ENCODE results near the gene KLHDC1.
"Not testable (repeated sequence)": the region's sequence is repeated elsewhere in the genome, so short reads cannot be mapped to it uniquely, and the experiment has no call there.

The KLHDC1 gene

DNA sequence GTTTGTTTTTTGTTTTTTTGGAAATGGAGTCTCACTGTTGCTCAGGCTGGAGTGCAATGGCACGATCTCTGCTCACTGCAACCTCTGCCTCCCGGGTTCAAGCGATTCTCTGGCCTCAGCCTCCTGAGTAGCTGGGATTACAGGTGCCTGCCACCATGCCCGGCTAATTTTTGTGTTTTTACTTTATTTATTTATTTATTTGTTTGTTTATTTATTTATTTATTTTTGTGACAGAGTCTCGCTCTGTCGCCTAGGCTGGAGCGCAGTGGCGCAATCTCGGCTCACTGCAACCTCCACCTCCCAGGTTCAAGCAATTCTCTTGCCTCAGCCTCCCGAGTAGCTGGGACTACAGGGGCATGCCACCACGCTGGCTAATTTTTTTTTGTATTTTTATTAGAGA lies 18.1 kb downstream of the KLHDC1 start (continued):
- TF ChIP-seq ZNF140 (tag by site-specific recombination; IDR thresholded peaks at IDR 0.05) = peak; percentile 50; the same call in 1 of the 2 replicates
- 0 out of 2 replicates have a peak, but pooled peaks have one; percentile 16 for TF ChIP-seq ZNF555 (tag by site-specific recombination; conservative IDR thresholded peaks at IDR 0.05)
- peak; percentile 69 for TF ChIP-seq ZNF266 (tag by site-specific recombination; IDR thresholded peaks at IDR 0.05; ENCODE audit: low read depth)

DNA sequence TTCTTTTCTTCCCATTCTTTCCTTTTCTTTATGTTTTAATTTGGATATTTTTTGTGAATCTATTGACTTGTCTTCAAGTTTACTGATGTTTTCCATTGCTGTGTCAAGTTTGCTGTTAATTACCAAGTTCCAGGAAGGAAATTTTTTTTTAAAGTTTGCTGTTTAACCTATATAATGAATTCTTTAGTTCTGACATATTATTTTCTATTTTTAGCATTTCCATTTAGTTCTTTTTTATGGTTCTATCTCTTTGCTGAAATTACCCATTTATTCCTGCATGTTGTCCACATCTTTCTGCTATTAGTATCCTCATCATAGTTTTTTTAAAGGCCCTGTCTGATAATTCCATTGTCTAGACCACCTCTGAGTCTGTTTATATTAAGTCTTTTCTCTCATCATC lies 27.8 kb downstream of the KLHDC1 start:
- ChIA-PET POLR2A (no interaction called here), CTCF (no interaction called here)
- Histone ChIP-seq H3K4me1 (ENCODE audit: control insufficient read depth, insufficient read depth, low read length) (no peaks in the 10 kb centered on the region), H3K4me3 (ENCODE audit: low read depth, low read length) (no peak overlapping the region), H3K36me3 (ENCODE audit: control insufficient read depth in 2 of 2, insufficient read depth in 1 of 2, low read length in 2 of 2) (no peaks in the 10 kb centered on the region), H3K27ac (ENCODE audit: extremely low read depth, low read depth, low read length) (no peak overlapping the region), H3K9me3 (ENCODE audit: control insufficient read depth, insufficient read depth, low read depth, low read length) (no peaks in the 10 kb centered on the region; the same call in 1 of the 2 replicates)
- peak; percentile 0; the same call in 1 of the 2 replicates for TF ChIP-seq ZNF133 (tag by site-specific recombination; IDR thresholded peaks at IDR 0.05)
- TF ChIP-seq, protein P1, sequence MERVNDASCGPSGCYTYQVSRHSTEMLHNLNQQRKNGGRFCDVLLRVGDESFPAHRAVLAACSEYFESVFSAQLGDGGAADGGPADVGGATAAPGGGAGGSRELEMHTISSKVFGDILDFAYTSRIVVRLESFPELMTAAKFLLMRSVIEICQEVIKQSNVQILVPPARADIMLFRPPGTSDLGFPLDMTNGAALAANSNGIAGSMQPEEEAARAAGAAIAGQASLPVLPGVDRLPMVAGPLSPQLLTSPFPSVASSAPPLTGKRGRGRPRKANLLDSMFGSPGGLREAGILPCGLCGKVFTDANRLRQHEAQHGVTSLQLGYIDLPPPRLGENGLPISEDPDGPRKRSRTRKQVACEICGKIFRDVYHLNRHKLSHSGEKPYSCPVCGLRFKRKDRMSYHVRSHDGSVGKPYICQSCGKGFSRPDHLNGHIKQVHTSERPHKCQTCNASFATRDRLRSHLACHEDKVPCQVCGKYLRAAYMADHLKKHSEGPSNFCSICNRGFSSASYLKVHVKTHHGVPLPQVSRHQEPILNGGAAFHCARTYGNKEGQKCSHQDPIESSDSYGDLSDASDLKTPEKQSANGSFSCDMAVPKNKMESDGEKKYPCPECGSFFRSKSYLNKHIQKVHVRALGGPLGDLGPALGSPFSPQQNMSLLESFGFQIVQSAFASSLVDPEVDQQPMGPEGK (tag by site-specific recombination; IDR thresholded peaks at IDR 0.05) = no peak
- TF ChIP-seq ZNF555 (tag by site-specific recombination; conservative IDR thresholded peaks at IDR 0.05) = no peak

DNA sequence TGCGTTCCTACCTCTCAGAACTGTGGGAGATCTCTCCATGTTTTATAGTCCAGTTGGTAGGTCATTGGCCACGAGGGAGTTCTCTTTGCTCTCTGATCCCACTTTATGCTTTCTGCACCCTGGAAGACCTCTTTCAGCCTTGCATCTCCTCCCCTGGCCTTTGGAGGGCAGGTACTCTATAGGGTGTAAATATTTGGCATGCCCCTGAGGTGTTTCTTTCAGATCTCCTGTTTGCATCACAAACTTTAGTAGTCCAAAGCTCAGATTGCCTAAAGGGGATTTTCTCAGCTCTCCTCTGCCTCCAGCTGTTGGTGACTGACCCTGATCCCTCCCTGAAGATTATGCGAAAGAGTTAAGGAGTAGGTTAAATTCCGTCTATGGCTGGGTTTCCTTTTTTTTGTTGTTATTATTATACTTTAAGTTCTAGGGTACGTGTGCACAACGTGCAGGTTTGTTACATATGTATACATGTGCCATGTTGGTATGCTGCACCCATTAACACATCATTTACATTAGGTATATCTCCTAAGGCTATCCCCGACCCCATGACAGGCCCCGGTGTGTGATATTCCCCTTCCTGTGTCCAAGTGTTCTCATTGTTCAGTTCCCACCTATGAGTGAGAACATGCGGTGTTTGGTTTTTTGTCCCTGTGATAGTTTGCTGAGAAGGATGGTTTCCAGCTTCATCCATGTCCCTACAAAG lies 29.0 kb downstream of the KLHDC1 start:
- CTCF ChIA-PET; H3K36me3 ChIP-seq (ENCODE audit: control insufficient read depth in 2 of 2, insufficient read depth in 1 of 2, low read length in 2 of 2); H3K4me1 ChIP-seq (ENCODE audit: control insufficient read depth, insufficient read depth, low read length); H3K27ac ChIP-seq (ENCODE audit: extremely low read depth, low read depth, low read length); POLR2A ChIA-PET; H3K9me3 ChIP-seq (ENCODE audit: control insufficient read depth, insufficient read depth, low read depth, low read length); H3K4me3 ChIP-seq (ENCODE audit: low read depth, low read length): not testable (repeated sequence)

DNA sequence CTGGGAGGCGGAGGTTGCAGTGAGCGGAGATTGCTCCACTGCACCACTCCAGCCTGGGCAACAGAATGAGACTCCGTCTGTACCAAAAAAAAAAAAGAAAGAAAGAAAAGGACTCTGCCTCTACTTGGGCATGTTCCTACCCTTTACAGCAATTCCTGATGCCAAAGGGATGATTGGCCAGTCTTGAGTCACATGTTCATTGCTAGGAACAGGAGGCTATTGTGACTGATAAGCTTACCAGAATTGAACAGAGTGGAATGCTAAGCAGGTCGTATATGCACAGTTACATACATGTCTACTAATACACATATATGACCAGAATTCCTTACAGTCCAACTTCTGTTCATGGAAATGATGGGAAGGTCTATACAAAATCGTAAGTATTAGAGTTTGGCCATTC lies 34.3 kb downstream of the KLHDC1 start:
- no peaks in the 10 kb centered on the region for H3K4me1 ChIP-seq (ENCODE audit: control insufficient read depth, insufficient read depth, low read length)
- no peak overlapping the region for H3K27ac ChIP-seq (ENCODE audit: extremely low read depth, low read depth, low read length)
- ChIA-PET CTCF (no interaction called here), POLR2A (interaction anchor here (0.6 to 0.7 kb wide), 2 partner anchors 45 to 154 kb away, joined by 3 read pairs; no protein-coding TSS in a partner anchor)
- H3K9me3 ChIP-seq (ENCODE audit: control insufficient read depth, insufficient read depth, low read depth, low read length) = no peaks in the 10 kb centered on the region
- H3K36me3 ChIP-seq (ENCODE audit: control insufficient read depth in 2 of 2, insufficient read depth in 1 of 2, low read length in 2 of 2) = no peaks in the 10 kb centered on the region
- no peak for TF ChIP-seq BCL11B (tag by site-specific recombination; IDR thresholded peaks at IDR 0.05; ENCODE audit: low read depth)
- no peak for TF ChIP-seq ZNF223 (tag by site-specific recombination; IDR thresholded peaks at IDR 0.05)
- no peak for TF ChIP-seq ZNF624 (tag by site-specific recombination; IDR thresholded peaks at IDR 0.05)
- TF ChIP-seq, protein P2, sequence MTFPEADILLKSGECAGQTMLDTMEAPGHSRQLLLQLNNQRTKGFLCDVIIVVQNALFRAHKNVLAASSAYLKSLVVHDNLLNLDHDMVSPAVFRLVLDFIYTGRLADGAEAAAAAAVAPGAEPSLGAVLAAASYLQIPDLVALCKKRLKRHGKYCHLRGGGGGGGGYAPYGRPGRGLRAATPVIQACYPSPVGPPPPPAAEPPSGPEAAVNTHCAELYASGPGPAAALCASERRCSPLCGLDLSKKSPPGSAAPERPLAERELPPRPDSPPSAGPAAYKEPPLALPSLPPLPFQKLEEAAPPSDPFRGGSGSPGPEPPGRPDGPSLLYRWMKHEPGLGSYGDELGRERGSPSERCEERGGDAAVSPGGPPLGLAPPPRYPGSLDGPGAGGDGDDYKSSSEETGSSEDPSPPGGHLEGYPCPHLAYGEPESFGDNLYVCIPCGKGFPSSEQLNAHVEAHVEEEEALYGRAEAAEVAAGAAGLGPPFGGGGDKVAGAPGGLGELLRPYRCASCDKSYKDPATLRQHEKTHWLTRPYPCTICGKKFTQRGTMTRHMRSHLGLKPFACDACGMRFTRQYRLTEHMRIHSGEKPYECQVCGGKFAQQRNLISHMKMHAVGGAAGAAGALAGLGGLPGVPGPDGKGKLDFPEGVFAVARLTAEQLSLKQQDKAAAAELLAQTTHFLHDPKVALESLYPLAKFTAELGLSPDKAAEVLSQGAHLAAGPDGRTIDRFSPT (tag by site-specific recombination; IDR thresholded peaks at IDR 0.05) = no peak
- TF ChIP-seq, protein P3, sequence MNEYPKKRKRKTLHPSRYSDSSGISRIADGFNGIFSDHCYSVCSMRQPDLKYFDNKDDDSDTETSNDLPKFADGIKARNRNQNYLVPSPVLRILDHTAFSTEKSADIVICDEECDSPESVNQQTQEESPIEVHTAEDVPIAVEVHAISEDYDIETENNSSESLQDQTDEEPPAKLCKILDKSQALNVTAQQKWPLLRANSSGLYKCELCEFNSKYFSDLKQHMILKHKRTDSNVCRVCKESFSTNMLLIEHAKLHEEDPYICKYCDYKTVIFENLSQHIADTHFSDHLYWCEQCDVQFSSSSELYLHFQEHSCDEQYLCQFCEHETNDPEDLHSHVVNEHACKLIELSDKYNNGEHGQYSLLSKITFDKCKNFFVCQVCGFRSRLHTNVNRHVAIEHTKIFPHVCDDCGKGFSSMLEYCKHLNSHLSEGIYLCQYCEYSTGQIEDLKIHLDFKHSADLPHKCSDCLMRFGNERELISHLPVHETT (tag by site-specific recombination; IDR thresholded peaks at IDR 0.05) = no peak
- no peak for TF ChIP-seq ZNF2 (tag by site-specific recombination; IDR thresholded peaks at IDR 0.05)
- no peak overlapping the region for H3K4me3 ChIP-seq (ENCODE audit: low read depth, low read length)

Data from HEK293 (cell line).